Activated CD4-positive, alpha-beta T cell treated with anti-CD3 and anti-CD28 coated beads for 36 hours (primary cell): ENCODE measurements around the gene APOA5. TPM values are rescaled to one million over a fixed set of nuclear protein-coding genes. Genes with fewer than 3 reads are reported as not detected.
A peak's percentile ranks its signal among the peaks of the same experiment; 100 is the strongest.
"Not testable (repeated sequence)": the region's sequence is repeated elsewhere in the genome, so short reads cannot be mapped to it uniquely, and the experiment has no call there.

Source experiments
- ATAC-seq: fragments of 200-7000 bp; cut with Tn5 transposase; one replicate; pipeline ENCODE4 v1.10.0; 2021; ENCODE audit warnings: mild to moderate bottlenecking, moderate library complexity
- CTCF ChIA-PET: fragments of 350-600 bp; sonication (Branson Sonifier 250); formaldehyde crosslinking; loops from one replicate; lab custom pipeline; 2021; ENCODE audit warnings: antibody characterized with exemption; lab: Charles Lee
- POLR2A ChIA-PET: fragments of 350-600 bp; sonication (Branson Sonifier 250); formaldehyde crosslinking; loops from one replicate; lab custom pipeline; 2021; ENCODE audit warnings: antibody characterized with exemption, inconsistent platforms; lab: Charles Lee
- DNase-seq: peaks from one replicate; pipeline ENCODE4 v3.0.0-alpha.2; 2020
- H3K27ac Mint-ChIP-seq: one replicate; pipeline ENCODE4 v1.8.0; 2021; ENCODE audit warnings: mixed read lengths
- H3K27me3 Mint-ChIP-seq: one replicate; pipeline ENCODE4 v1.8.0; 2021; ENCODE audit warnings: mixed read lengths
- H3K36me3 Mint-ChIP-seq: one replicate; pipeline ENCODE4 v1.8.0; 2021; ENCODE audit warnings: low read depth, mixed read lengths
- H3K4me1 Mint-ChIP-seq: one replicate; pipeline ENCODE4 v1.8.0; 2021; ENCODE audit warnings: mixed read lengths
- H3K4me3 Mint-ChIP-seq: one replicate; pipeline ENCODE4 v1.8.0; 2021; ENCODE audit warnings: mild to moderate bottlenecking, moderate library complexity, mixed read lengths
- H3K9me3 Mint-ChIP-seq: one replicate; pipeline ENCODE4 v1.8.0; 2021; ENCODE audit warnings: low read depth, mixed read lengths
- intact Hi-C, 2 experiments: fragments of 100-400 bp; cut with DNase I in 1 of 2; cut with micrococcal nuclease in 1 of 2; formaldehyde crosslinking; loops; one replicate each; pipeline versions ENCODE4 v1.14.2 to v1.15.1; 2022 to 2024; cut with DNase I, micrococcal nuclease
- total RNA-seq, 2 experiments: library from RNA; stranded (reverse); gene quantifications; one replicate each; pipeline ENCODE4 v1.2.3, GENCODE V29; 2021

Gene APOA5
- total RNA-seq, 2 experiments from 2014 or later = not detected

- ATAC-seq (no peak), DNase-seq (no peak)
- intact Hi-C loops = no loop called here
- no peaks in the 10 kb centered on the region for H3K27me3 Mint-ChIP-seq
- H3K9me3 Mint-ChIP-seq = no peaks in the 10 kb centered on the region
- POLR2A ChIA-PET = no interaction called here
- no peaks in the 10 kb centered on the region for H3K4me1 Mint-ChIP-seq
- CTCF ChIA-PET = interaction anchor here (0.6 to 2.2 kb wide), 4 partner anchors 24 to 298 kb away, joined by 3 to 7 read pairs (median 4); no protein-coding TSS in a partner anchor
- no peak overlapping the region for H3K27ac Mint-ChIP-seq
- no peak overlapping the region for H3K4me3 Mint-ChIP-seq
- no peaks in the 10 kb centered on the region for H3K36me3 Mint-ChIP-seq
Observed at GRCh38 chr11:116811194-116811593, 19.5 kb upstream of the APOA5 start.

GRCh38 chr11:116808262-116809175, 16.8 kb upstream of the APOA5 start:
- Mint-ChIP-seq H3K4me3 (no peak overlapping the region), H3K27ac (no peak overlapping the region), H3K4me1 (no peaks in the 10 kb centered on the region), H3K36me3 (no peaks in the 10 kb centered on the region), H3K9me3 (no peaks in the 10 kb centered on the region), H3K27me3 (no peaks in the 10 kb centered on the region)
- ChIA-PET CTCF (interaction anchor here (0.7 to 2.2 kb wide), 3 partner anchors 19 to 41 kb away, joined by 3 to 7 read pairs (median 4); no protein-coding TSS in a partner anchor), POLR2A (interaction anchor here (0.6 kb wide), 1 partner anchor 330 kb away, joined by 7 read pairs; no protein-coding TSS in a partner anchor)
- intact Hi-C loops = no loop called here
- DNase-seq (no peak), ATAC-seq (no peak)

DNA sequence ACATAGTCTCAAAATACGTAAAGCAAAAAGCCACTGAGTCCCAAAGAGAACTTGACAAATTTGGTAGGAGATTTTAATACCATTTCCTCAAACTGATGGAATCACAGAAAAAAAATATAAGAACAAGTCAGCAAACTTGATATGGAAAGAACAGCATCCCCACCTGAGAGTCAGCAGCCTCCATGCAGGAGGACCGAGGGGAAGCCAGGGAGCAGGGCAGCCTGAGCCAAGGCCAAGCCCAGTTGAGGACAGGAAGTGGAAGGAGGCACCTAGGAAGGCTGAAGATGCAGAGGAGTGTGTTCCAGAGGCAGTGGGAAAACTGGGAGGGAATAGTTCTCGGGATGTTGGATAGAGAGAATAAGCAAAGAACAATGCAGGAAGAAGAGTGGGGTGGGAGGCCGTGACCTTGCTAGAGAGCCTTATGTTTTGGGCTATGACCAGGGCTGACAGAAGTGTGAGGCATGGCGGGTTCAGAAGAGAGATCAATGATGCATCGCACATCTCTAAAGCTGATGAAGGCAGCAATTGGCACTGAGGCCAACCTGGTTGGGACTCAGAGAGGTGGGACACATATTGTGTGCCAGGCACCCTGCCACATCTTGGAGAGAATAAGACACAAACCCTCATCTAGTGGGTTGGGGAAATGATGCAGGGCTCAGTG, 16.1 kb upstream of the APOA5 start:
- H3K27ac Mint-ChIP-seq = no peak overlapping the region
- ATAC-seq (no peak), DNase-seq (no peak)
- intact Hi-C loops = no loop called here
- CTCF ChIA-PET = no interaction called here
- no peak overlapping the region for H3K4me3 Mint-ChIP-seq
- H3K9me3 Mint-ChIP-seq = no peaks in the 10 kb centered on the region
- H3K27me3 Mint-ChIP-seq = no peaks in the 10 kb centered on the region
- H3K4me1 Mint-ChIP-seq = no peaks in the 10 kb centered on the region
- no peaks in the 10 kb centered on the region for H3K36me3 Mint-ChIP-seq
- POLR2A ChIA-PET = interaction anchor here (0.6 kb wide), 1 partner anchor 414 kb away, joined by 3 read pairs; no protein-coding TSS in a partner anchor

- H3K27me3 Mint-ChIP-seq = peaks cover 7% of the 10 kb centered on the region
- no peaks in the 10 kb centered on the region for H3K36me3 Mint-ChIP-seq
- ATAC-seq = no peak
- H3K4me1 Mint-ChIP-seq = no peaks in the 10 kb centered on the region
- no peak overlapping the region for H3K27ac Mint-ChIP-seq
- CTCF ChIA-PET = interaction anchor here (0.9 to 1.3 kb wide), 3 partner anchors 9 to 32 kb away, joined by 3 to 6 read pairs (median 4); partner anchors contain the start of gene APOA5
- POLR2A ChIA-PET = no interaction called here
- no peak overlapping the region for H3K4me3 Mint-ChIP-seq
- no peak for DNase-seq
- H3K9me3 Mint-ChIP-seq = no peaks in the 10 kb centered on the region
- intact Hi-C loops = no loop called here
Observed at GRCh38 chr11:116804001-116804400, 12.3 kb upstream of the APOA5 start.

GRCh38 chr11:116801662-116802061, 10.0 kb upstream of the APOA5 start:
- H3K4me3 Mint-ChIP-seq, DNase-seq, H3K27ac Mint-ChIP-seq, H3K4me1 Mint-ChIP-seq, intact Hi-C loops, ATAC-seq, H3K27me3 Mint-ChIP-seq, H3K9me3 Mint-ChIP-seq, H3K36me3 Mint-ChIP-seq, POLR2A ChIA-PET: not testable (repeated sequence)
- CTCF ChIA-PET = interaction anchor here (0.6 to 1.0 kb wide), 2 partner anchors 9 to 10 kb away, joined by 3 read pairs; partner anchors contain the start of gene APOA5

GRCh38 chr11:116800610-116801009, 8.9 kb upstream of the APOA5 start:
- Mint-ChIP-seq H3K4me3 (no peak overlapping the region), H3K27ac (no peak overlapping the region), H3K36me3 (no peaks in the 10 kb centered on the region), H3K27me3 (peaks cover 7% of the 10 kb centered on the region), H3K9me3 (no peaks in the 10 kb centered on the region), H3K4me1 (peaks cover 3% of the 10 kb centered on the region)
- DNase-seq = no peak
- CTCF ChIA-PET = interaction anchor here (0.6 to 2.1 kb wide), 4 partner anchors 10 to 379 kb away, joined by 3 to 10 read pairs (median 3); partner anchors contain the start of gene APOA5
- POLR2A ChIA-PET = no interaction called here
- intact Hi-C loops = no loop called here
- no peak for ATAC-seq

- ATAC-seq (peak; percentile 76), DNase-seq (no peak)
- Mint-ChIP-seq H3K4me3 (no peak overlapping the region), H3K36me3 (no peaks in the 10 kb centered on the region), H3K4me1 (peaks cover 3% of the 10 kb centered on the region), H3K27ac (no peak overlapping the region), H3K9me3 (no peaks in the 10 kb centered on the region), H3K27me3 (peaks cover 7% of the 10 kb centered on the region)
- CTCF ChIA-PET = interaction anchor here (1.3 kb wide), 1 partner anchor 26 kb away, joined by 5 read pairs; the partner anchor contains the start of gene BUD13
- POLR2A ChIA-PET = no interaction called here
- intact Hi-C loops = no loop called here
Observed at GRCh38 chr11:116798368-116798767, 6.7 kb upstream of the APOA5 start.

DNA sequence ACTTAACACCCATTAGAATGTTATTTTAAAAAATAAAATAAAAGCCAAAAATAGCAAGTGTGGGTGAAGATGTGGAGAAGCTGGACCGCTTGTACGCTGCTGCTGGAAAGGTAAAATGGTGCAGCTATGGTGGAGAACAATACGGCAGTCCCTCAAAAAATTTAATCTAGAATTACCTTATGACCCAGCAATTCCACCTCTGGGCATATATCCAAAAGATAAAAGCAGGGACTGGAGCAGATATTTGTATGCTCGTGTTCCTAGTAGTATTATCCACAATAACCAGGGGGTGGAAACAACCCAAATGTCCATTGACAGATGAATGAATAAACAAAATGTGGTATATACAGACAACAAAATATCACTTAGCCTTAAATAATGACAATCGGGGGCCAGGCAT, 6.1 kb upstream of the APOA5 start:
- CTCF ChIA-PET = no interaction called here
- intact Hi-C loops = no loop called here
- Mint-ChIP-seq H3K9me3 (no peaks in the 10 kb centered on the region), H3K4me3 (no peak overlapping the region), H3K27me3 (peaks cover 7% of the 10 kb centered on the region), H3K27ac (no peak overlapping the region), H3K4me1 (peaks cover 3% of the 10 kb centered on the region), H3K36me3 (no peaks in the 10 kb centered on the region)
- ATAC-seq (no peak), DNase-seq (no peak)
- POLR2A ChIA-PET = no interaction called here

DNA sequence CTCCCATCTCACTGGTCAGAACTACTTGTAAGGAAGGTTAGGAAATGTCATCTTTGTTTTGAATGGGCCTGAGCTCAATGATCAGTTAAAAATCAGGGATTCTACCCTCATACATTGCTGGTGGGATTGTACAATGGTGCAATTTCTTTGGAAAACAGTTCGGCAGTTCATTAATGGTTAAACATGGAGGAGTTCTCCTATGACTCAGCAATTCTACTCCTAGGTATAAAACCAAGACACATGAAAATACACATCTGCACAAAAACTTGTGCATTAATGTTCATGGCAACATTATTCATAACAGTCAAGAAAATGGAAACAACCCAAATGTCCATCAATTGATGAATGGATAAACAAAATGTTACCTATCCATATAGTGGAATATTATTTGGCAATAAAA, 4.9 kb upstream of the APOA5 start:
- ChIA-PET POLR2A (no interaction called here), CTCF (interaction anchor here (0.6 to 1.1 kb wide), 3 partner anchors 24 to 201 kb away, joined by 3 to 5 read pairs (median 3); partner anchors contain the start of gene BUD13)
- Mint-ChIP-seq H3K36me3 (no peaks in the 10 kb centered on the region), H3K4me1 (peaks cover 3% of the 10 kb centered on the region), H3K9me3 (no peaks in the 10 kb centered on the region), H3K27ac (no peak overlapping the region), H3K27me3 (peaks cover 7% of the 10 kb centered on the region), H3K4me3 (no peak overlapping the region)
- ATAC-seq (no peak), DNase-seq (no peak)
- intact Hi-C loops = no loop called here

DNA sequence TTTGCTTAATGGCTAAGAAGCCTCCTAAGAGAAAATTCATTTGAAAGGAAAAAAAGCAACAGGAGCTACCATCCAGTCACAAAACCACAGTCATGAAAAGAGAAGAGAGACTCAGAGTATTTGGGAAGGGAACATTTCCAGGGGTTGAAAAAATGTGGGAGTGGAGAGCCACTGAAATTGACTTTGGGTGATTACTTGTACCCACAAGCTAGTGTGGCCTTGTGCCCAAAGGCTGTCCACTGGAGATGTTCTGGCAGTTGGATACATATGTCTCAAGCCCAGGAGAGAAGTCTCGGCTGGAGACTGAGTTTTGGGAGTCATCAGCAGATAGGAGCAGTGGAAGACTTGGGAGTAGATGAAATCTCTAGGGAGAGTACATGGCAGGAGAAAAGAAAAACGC, 3.2 kb upstream of the APOA5 start:
- POLR2A ChIA-PET = no interaction called here
- no peak for ATAC-seq
- peaks cover 8% of the 10 kb centered on the region for H3K4me1 Mint-ChIP-seq

GRCh38 chr11:116793772-116794097, 2.1 kb upstream of the APOA5 start:
- Mint-ChIP-seq H3K9me3 (no peaks in the 10 kb centered on the region), H3K27ac (no peak overlapping the region), H3K27me3 (no peaks in the 10 kb centered on the region), H3K36me3 (no peaks in the 10 kb centered on the region), H3K4me1 (peaks cover 8% of the 10 kb centered on the region), H3K4me3 (no peak overlapping the region)
- DNase-seq = no peak
- no peak for ATAC-seq
- POLR2A ChIA-PET = no interaction called here
- intact Hi-C loops = loop anchor here in 1 of 2 experiments (5.0 kb wide), 1 partner anchor 434 kb away; no protein-coding TSS in a partner anchor
- CTCF ChIA-PET = interaction anchor here (0.6 to 6.4 kb wide), 4 partner anchors 28 to 312 kb away, joined by 4 to 72 read pairs (median 14); partner anchors contain the start of gene APOA1

More for the DNA sequence above, 3.2 kb upstream of the APOA5 start:
- Mint-ChIP-seq H3K4me3 (no peak overlapping the region), H3K27me3 (peaks cover 3% of the 10 kb centered on the region), H3K27ac (no peak overlapping the region), H3K36me3 (no peaks in the 10 kb centered on the region), H3K9me3 (no peaks in the 10 kb centered on the region)
- no peak for DNase-seq
- intact Hi-C loops = loop anchor here in 1 of 2 experiments (5.0 kb wide), 1 partner anchor 432 kb away; no protein-coding TSS in a partner anchor
- CTCF ChIA-PET = interaction anchor here (0.7 to 6.4 kb wide), 5 partner anchors 41 to 492 kb away, joined by 3 to 72 read pairs (median 4); partner anchors contain the start of gene APOA1
